Measurements from ENCODE around the gene EGFL7.

The EGFL7 gene

DNA sequence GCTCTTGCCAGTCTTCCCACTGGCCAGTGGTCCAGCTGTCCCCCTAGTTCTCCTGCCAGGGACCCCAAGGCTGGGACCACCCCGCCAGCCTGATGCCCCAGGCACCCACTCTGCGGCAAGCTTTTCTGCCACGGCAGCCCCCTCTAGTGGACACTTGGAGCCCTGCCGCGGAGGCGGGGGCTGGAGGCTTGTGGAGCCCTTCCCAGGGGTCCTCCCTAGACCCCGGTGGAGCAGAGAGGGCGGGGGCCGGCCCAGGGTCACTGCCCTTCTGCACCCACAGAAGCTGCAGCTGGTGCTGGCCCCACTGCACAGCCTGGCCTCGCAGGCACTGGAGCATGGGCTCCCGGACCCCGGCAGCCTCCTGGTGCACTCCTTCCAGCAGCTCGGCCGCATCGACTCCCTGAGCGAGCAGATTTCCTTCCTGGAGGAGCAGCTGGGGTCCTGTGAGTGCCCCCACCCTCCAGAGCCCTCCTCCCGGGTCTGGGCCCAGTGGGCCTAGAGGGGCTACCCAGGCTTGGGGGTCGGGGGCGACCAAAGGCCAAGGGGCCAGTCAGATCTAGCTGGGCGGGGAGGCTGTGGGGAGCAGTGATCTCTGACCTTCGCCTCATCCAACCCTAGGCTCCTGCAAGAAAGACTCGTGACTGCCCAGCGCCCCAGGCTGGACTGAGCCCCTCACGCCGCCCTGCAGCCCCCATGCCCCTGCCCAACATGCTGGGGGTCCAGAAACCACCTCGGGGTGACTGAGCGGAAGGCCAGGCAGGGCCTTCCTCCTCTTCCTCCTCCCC, 9.1 kb downstream of the EGFL7 start (continued):
- TF ChIP-seq ZNF148 (tag by site-specific recombination; IDR thresholded peaks at IDR 0.05; ENCODE audit: borderline replicate concordance): no peak
- TF ChIP-seq ZNF610 (tag by site-specific recombination; IDR thresholded peaks at IDR 0.05; ENCODE audit: borderline replicate concordance): no peak
- TF ChIP-seq SCRT2 (tag by site-specific recombination; IDR thresholded peaks at IDR 0.05): no peak
- TF ChIP-seq ZFP69B (tag by site-specific recombination; IDR thresholded peaks at IDR 0.05): no peak
- TF ChIP-seq ZNF157 (tag by site-specific recombination; IDR thresholded peaks at IDR 0.05): no peak
- 0 out of 2 replicates have a peak, but pooled peaks have one; percentile 7 for TF ChIP-seq ZSCAN30 (tag by site-specific recombination; IDR thresholded peaks at IDR 0.05)
- 0 out of 2 replicates have a peak, but pooled peaks have one; percentile 19 for TF ChIP-seq WT1 (tag by site-specific recombination; IDR thresholded peaks at IDR 0.05)
- TF ChIP-seq ZNF837 (tag by site-specific recombination; IDR thresholded peaks at IDR 0.05): no peak
- no peak for TF ChIP-seq ZNF398 (tag by site-specific recombination; IDR thresholded peaks at IDR 0.05)
- TF ChIP-seq ZNF664 (tag by site-specific recombination; IDR thresholded peaks at IDR 0.05): no peak
- TF ChIP-seq ZNF518A (tag by site-specific recombination; conservative IDR thresholded peaks at IDR 0.05; ENCODE audit: low read depth): no peak
- TF ChIP-seq ZNF585B (tag by site-specific recombination; IDR thresholded peaks at IDR 0.05): no peak
- TF ChIP-seq ZNF302 (tag by site-specific recombination; IDR thresholded peaks at IDR 0.05; ENCODE audit: low read depth): no peak
- no peak for TF ChIP-seq REST (tag by site-specific recombination; IDR thresholded peaks at IDR 0.05)
- TF ChIP-seq ZNF473 (tag by site-specific recombination; IDR thresholded peaks at IDR 0.05): no peak
- no peak for TF ChIP-seq ZBTB17 (tag by site-specific recombination; IDR thresholded peaks at IDR 0.05)
- no peak for TF ChIP-seq ZSCAN5A (tag by site-specific recombination; IDR thresholded peaks at IDR 0.05)
- no peak for TF ChIP-seq ZNF274 (IDR thresholded peaks at IDR 0.05; ENCODE audit: low read length)
- no peak for TF ChIP-seq ZNF274 (tag by site-specific recombination; IDR thresholded peaks at IDR 0.05; ENCODE audit: borderline replicate concordance)
- TF ChIP-seq ZBTB49 (tag by site-specific recombination; IDR thresholded peaks at IDR 0.05; ENCODE audit: low read depth): no peak
- no peak for TF ChIP-seq SALL2 (tag by site-specific recombination; IDR thresholded peaks at IDR 0.05; ENCODE audit: borderline replicate concordance)

Data from HEK293 (cell line).